ENCODE results near the gene PYM1.
"Not testable (repeated sequence)": the region's sequence is repeated elsewhere in the genome, so short reads cannot be mapped to it uniquely, and the experiment has no call there.

Gene PYM1

GRCh38 chr12:55938826-55939501 is 11.3 kb upstream of the PYM1 start:
- DNase-seq (ENCODE audit: low read depth) = no peak

GRCh38 chr12:55937981-55938380 is 10.3 kb upstream of the PYM1 start:
- no peak for DNase-seq (ENCODE audit: low read depth)

GRCh38 chr12:55935738-55936151 is 8.1 kb upstream of the PYM1 start:
- DNase-seq (ENCODE audit: low read depth) = no peak

- no peak for DNase-seq (ENCODE audit: low read depth)
Measured at GRCh38 chr12:55934773-55935172, 7.1 kb upstream of the PYM1 start.

- DNase-seq (ENCODE audit: low read depth) = no peak
Measured at GRCh38 chr12:55933799-55934742, 6.4 kb upstream of the PYM1 start.

- no peak for DNase-seq (ENCODE audit: low read depth)
Measured at GRCh38 chr12:55933169-55933798, 5.6 kb upstream of the PYM1 start.

- DNase-seq (ENCODE audit: low read depth) = no peak
Measured at GRCh38 chr12:55932551-55932910, 4.8 kb upstream of the PYM1 start.

GRCh38 chr12:55931780-55932550 is 4.3 kb upstream of the PYM1 start:
- no peak for DNase-seq (ENCODE audit: low read depth)

- no peak for DNase-seq (ENCODE audit: low read depth)
Measured at GRCh38 chr12:55931317-55931779, 3.7 kb upstream of the PYM1 start.

GRCh38 chr12:55930771-55931316 is 3.1 kb upstream of the PYM1 start, which contains the start of gene DGKA:
Gene DGKA, plus strand, starts transcription at chr12:55931162. Its CDS starts 5,342 bp downstream, at chr12:55936504.
- peak; percentile 70 for DNase-seq (ENCODE audit: low read depth)

- peak; percentile 70 for DNase-seq (ENCODE audit: low read depth)
Measured at GRCh38 chr12:55929306-55929791, 1.7 kb upstream of the PYM1 start.

- peak; percentile 87 for DNase-seq (ENCODE audit: low read depth)
Measured at GRCh38 chr12:55926738-55927587, 731 bp downstream of the PYM1 start.

- no peak for DNase-seq (ENCODE audit: low read depth)
Measured at GRCh38 chr12:55925870-55926737, 1.6 kb downstream of the PYM1 start.

- no peak for DNase-seq (ENCODE audit: low read depth)
Measured at GRCh38 chr12:55925371-55925770, 2.3 kb downstream of the PYM1 start.

- not testable (repeated sequence) for DNase-seq (ENCODE audit: low read depth)
Measured at GRCh38 chr12:55923648-55924047, 4.0 kb downstream of the PYM1 start.

GRCh38 chr12:55922126-55922525 is 5.6 kb downstream of the PYM1 start:
- DNase-seq (ENCODE audit: low read depth) = no peak

- DNase-seq (ENCODE audit: low read depth) = not testable (repeated sequence)
Measured at GRCh38 chr12:55919032-55919431, 8.7 kb downstream of the PYM1 start.

GRCh38 chr12:55915482-55915859 is 12.2 kb downstream of the PYM1 start:
- DNase-seq (ENCODE audit: low read depth) = no peak

- DNase-seq (ENCODE audit: low read depth) = no peak
Measured at GRCh38 chr12:55912908-55913307, 14.8 kb downstream of the PYM1 start.
